Mucosa of descending colon (tissue), 3 donors: ENCODE data around the gene NT5E. TPM values are rescaled to one million over a fixed set of nuclear protein-coding genes. Genes with fewer than 3 reads are reported as not detected.

ENCODE experiments used
- ATAC-seq: fragments of 200-7000 bp; cut with Tn5 transposase; one replicate; pipeline ENCODE4 v1.9.1; 2020; ENCODE audit warnings: mild to moderate bottlenecking, moderate library complexity
- DNase-seq, 3 donors: peaks; one replicate each; pipeline ENCODE4 v3.0.0-alpha.2; 2020
- H3K36me3 ChIP-seq: fragments of 200-600 bp; one replicate; pipeline ENCODE4 v1.8.0; 2021; ENCODE audit warnings: low read depth, mild to moderate bottlenecking
- H3K4me1 ChIP-seq: fragments of 200-600 bp; one replicate; pipeline ENCODE4 v1.8.0; 2021; ENCODE audit warnings: low read depth, mild to moderate bottlenecking
- H3K4me3 ChIP-seq: fragments of 200-600 bp; one replicate; pipeline ENCODE4 v1.8.0; 2021; ENCODE audit warnings: mild to moderate bottlenecking
- H3K9me3 ChIP-seq: fragments of 200-600 bp; one replicate; pipeline ENCODE4 v1.8.0; 2021; ENCODE audit warnings: mild to moderate bottlenecking
- CTCF ChIP-seq: fragments of 200-600 bp; IDR thresholded peaks from one replicate; pipeline ENCODE4 v1.8.0; 2022; ENCODE audit warnings: antibody characterized with exemption, mild to moderate bottlenecking
- intact Hi-C, 2 donors: fragments of 100-400 bp; cut with DNase I in 1 of 2; cut with micrococcal nuclease in 1 of 2; formaldehyde crosslinking; loops; one replicate each; pipeline versions ENCODE4 v1.11.0 to v1.11.1; 2022; cut with DNase I, micrococcal nuclease
- total RNA-seq, 3 donors: library from RNA; stranded (reverse); fragmentation: NEBNext Ultra II Directional in 2 of 3; extraction: Animal tissue kit (Norgen Biotek cat#: 25700) in 2 of 3; gene quantifications; one replicate each; pipeline versions ENCODE4 v1.2.1 to v1.2.4, GENCODE V29; 2021 to 2023
- donor health status: DM: no; HTN: no; CAD: no; lungs with moderate emphysema.
- donor health status: DM: no; HTN: no; CAD: no.
- donor health status: DM: no; HTN: yes; CAD: no.

The NT5E gene
- total RNA-seq, 3 donors from 2014 or later, result 29.0 to 75.8 (median 29.7) TPM

GRCh38 chr6:85472744-85473143 is 22.9 kb downstream of the NT5E start:
- no peak for TF ChIP-seq CTCF
- no peaks in the 10 kb centered on the region for H3K4me1 ChIP-seq
- intact Hi-C loops, result no loop called here
- no peaks in the 10 kb centered on the region for H3K9me3 ChIP-seq
- DNase-seq (no peak), ATAC-seq (no peak)
- no peaks in the 10 kb centered on the region for H3K36me3 ChIP-seq
- no peak overlapping the region for H3K4me3 ChIP-seq

- Histone ChIP-seq H3K4me3 (no peak overlapping the region), H3K36me3 (no peaks in the 10 kb centered on the region), H3K4me1 (no peaks in the 10 kb centered on the region), H3K9me3 (no peaks in the 10 kb centered on the region)
- DNase-seq, result no peak
- TF ChIP-seq CTCF, result no peak
- ATAC-seq, result no peak
- intact Hi-C loops, result no loop called here
Measured at GRCh38 chr6:85473748-85474147, 23.9 kb downstream of the NT5E start.

- Histone ChIP-seq H3K9me3 (no peaks in the 10 kb centered on the region), H3K4me1 (no peaks in the 10 kb centered on the region), H3K4me3 (no peak overlapping the region), H3K36me3 (no peaks in the 10 kb centered on the region)
- TF ChIP-seq CTCF, result no peak
- no peak for ATAC-seq
- intact Hi-C loops, result no loop called here
- no peak for DNase-seq
Measured at GRCh38 chr6:85476532-85476931, 26.6 kb downstream of the NT5E start.

GRCh38 chr6:85479208-85479607 is 29.3 kb downstream of the NT5E start:
- no peak for DNase-seq
- Histone ChIP-seq H3K4me1 (no peaks in the 10 kb centered on the region), H3K36me3 (no peaks in the 10 kb centered on the region), H3K9me3 (no peaks in the 10 kb centered on the region), H3K4me3 (no peak overlapping the region)
- intact Hi-C loops, result no loop called here
- TF ChIP-seq CTCF, result no peak
- no peak for ATAC-seq

GRCh38 chr6:85482206-85482904 is 32.5 kb downstream of the NT5E start:
- Histone ChIP-seq H3K9me3 (no peaks in the 10 kb centered on the region), H3K4me1 (no peaks in the 10 kb centered on the region), H3K36me3 (no peaks in the 10 kb centered on the region), H3K4me3 (no peak overlapping the region)
- DNase-seq (no peak), ATAC-seq (peak; percentile 15)
- no peak for TF ChIP-seq CTCF
- intact Hi-C loops, result loop anchor here (2.0 to 5.0 kb wide), 2 partner anchors 125 to 128 kb away; no protein-coding TSS in a partner anchor
